ENCODE results near the gene C2CD5. TPM values are rescaled to one million over a fixed set of nuclear protein-coding genes. Genes with fewer than 3 reads are reported as not detected.

C2CD5 gene
- total RNA-seq, 1 experiment from 2014 or later, result 15.9 TPM

- no peak for TF ChIP-seq POLR2AphosphoS5 (IDR thresholded peaks at IDR 0.05; ENCODE audit: low read depth, low read length)
- no peak for TF ChIP-seq REST (IDR thresholded peaks at IDR 0.05; ENCODE audit: insufficient read depth in 1 of 2, low read depth in 2 of 2, low read length in 1 of 2)
- no peak for TF ChIP-seq SIN3A (IDR thresholded peaks at IDR 0.05; ENCODE audit: borderline replicate concordance, insufficient read depth, low read depth, low read length)
- TF ChIP-seq TCF7L2 (IDR thresholded peaks at IDR 0.05; ENCODE audit: low read depth, low read length), result no peak
- TF ChIP-seq CTCF (IDR thresholded peaks at IDR 0.05), result no peak
- no peaks in the 10 kb centered on the region for H3K4me1 ChIP-seq (ENCODE audit: control insufficient read depth, insufficient read depth, low read length)
- in situ Hi-C loops (cut with HindIII; ENCODE audit: low pct_unique_long_range_greater_than_20kb, low sequenced_read_pairs) (no loop called here), intact Hi-C loops (cut with micrococcal nuclease; ENCODE audit: unreplicated experiment) (no loop called here)
- ATAC-seq (no peak), DNase-seq (ENCODE audit: low read depth, low spot score) (no peak)
- no peaks in the 10 kb centered on the region for H3K9me3 ChIP-seq (ENCODE audit: control insufficient read depth, insufficient read depth, low read depth, low read length)
- CTCF ChIA-PET, result no interaction called here
- H3K27ac ChIP-seq (ENCODE audit: low read length), result no peak overlapping the region
- no TSS peak for BruUV-seq (replicated peaks)
- H3K27me3 ChIP-seq (ENCODE audit: control insufficient read depth, insufficient read depth, low read length), result no peaks in the 10 kb centered on the region
- no peak overlapping the region for H3K4me3 ChIP-seq (ENCODE audit: low read depth in 2 of 2, low read length in 2 of 2)
- POLR2A ChIA-PET, result interaction anchor here (0.5 kb wide), 1 partner anchor 317 kb away, joined by 3 read pairs; no protein-coding TSS in a partner anchor
- H3K36me3 ChIP-seq (ENCODE audit: control insufficient read depth, insufficient read depth, low read length), result no peaks in the 10 kb centered on the region
Measured at GRCh38 chr12:22408610-22409376, 135.5 kb downstream of the C2CD5 start.

DNA sequence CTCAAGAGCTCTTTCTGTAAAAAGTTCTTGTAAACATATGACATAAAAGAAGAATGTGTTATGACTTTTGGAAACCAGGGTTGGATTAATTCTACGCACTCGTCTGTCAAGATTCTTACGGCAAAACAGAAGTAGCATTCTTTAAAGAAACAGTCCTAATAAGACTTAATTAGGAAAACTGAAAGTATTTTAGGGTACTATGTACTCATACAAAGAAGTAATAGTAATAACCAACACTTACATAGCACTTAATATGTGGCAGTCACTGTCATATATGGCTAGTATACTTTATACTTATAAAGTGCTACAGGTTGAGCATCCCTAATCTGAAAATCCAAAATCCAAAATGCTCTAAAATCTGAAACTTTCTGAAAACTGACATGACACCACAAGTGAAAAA is 136.9 kb downstream of the C2CD5 start:
- Histone ChIP-seq H3K27me3 (ENCODE audit: control insufficient read depth, insufficient read depth, low read length) (no peaks in the 10 kb centered on the region), H3K27ac (ENCODE audit: low read length) (no peak overlapping the region), H3K4me3 (ENCODE audit: low read depth in 2 of 2, low read length in 2 of 2) (no peak overlapping the region), H3K36me3 (ENCODE audit: control insufficient read depth, insufficient read depth, low read length) (no peaks in the 10 kb centered on the region), H3K4me1 (ENCODE audit: control insufficient read depth, insufficient read depth, low read length) (no peaks in the 10 kb centered on the region), H3K9me3 (ENCODE audit: control insufficient read depth, insufficient read depth, low read depth, low read length) (no peaks in the 10 kb centered on the region)
- POLR2A ChIA-PET, result no interaction called here
- BruUV-seq (replicated peaks), result no TSS peak
- no peak for ATAC-seq
- CTCF ChIA-PET, result no interaction called here
- intact Hi-C loops (cut with micrococcal nuclease; ENCODE audit: unreplicated experiment), result no loop called here
- DNase-seq (ENCODE audit: low read depth, low spot score), result no peak
- in situ Hi-C loops (cut with HindIII; ENCODE audit: low pct_unique_long_range_greater_than_20kb, low sequenced_read_pairs), result no loop called here
- TF ChIP-seq SIN3A (IDR thresholded peaks at IDR 0.05; ENCODE audit: borderline replicate concordance, insufficient read depth, low read depth, low read length) (no peak), POLR2AphosphoS5 (IDR thresholded peaks at IDR 0.05; ENCODE audit: low read depth, low read length) (no peak), CTCF (IDR thresholded peaks at IDR 0.05) (no peak), TCF7L2 (IDR thresholded peaks at IDR 0.05; ENCODE audit: low read depth, low read length) (no peak), REST (IDR thresholded peaks at IDR 0.05; ENCODE audit: insufficient read depth in 1 of 2, low read depth in 2 of 2, low read length in 1 of 2) (no peak)
